HG02571 (cell line): ENCODE data around the gene GLT1D1.
"Not testable (repeated sequence)": the region's sequence is repeated elsewhere in the genome, so short reads cannot be mapped to it uniquely, and the experiment has no call there.

ENCODE experiments used
- ATAC-seq: cut with Tn5 transposase; IDR thresholded peaks from one replicate; pipeline ENCODE4 v1.9.1; 2021; ENCODE audit warnings: mild to moderate bottlenecking, moderate library complexity; ENCODE audit not compliant: unreplicated experiment

Gene GLT1D1

GRCh38 chr12:128852885-128853599, at the start of gene GLT1D1:
Gene GLT1D1, plus strand, starts transcription at chr12:128853478. Its CDS starts 104 bp downstream, at chr12:128853582.
- no peak for ATAC-seq

DNA sequence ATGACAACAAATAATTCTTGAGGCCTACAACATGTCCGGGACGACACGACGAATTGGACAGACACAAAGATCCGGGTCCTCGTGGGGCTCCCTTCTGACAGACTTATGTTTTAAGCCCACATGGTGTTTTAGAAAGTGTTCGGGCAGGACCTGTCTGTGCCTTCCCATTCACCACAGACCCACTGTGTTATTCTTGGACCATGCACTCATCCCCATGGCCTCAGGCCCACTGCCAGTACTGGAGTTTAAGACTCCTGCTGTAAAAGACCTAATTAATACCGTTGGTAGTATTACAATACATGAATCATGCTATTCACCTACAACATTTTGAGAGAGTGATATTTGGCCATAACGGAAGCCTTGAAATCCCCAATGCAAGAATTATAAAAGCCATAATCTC, 49.5 kb upstream of the GLT1D1 start:
- no peak for ATAC-seq

DNA sequence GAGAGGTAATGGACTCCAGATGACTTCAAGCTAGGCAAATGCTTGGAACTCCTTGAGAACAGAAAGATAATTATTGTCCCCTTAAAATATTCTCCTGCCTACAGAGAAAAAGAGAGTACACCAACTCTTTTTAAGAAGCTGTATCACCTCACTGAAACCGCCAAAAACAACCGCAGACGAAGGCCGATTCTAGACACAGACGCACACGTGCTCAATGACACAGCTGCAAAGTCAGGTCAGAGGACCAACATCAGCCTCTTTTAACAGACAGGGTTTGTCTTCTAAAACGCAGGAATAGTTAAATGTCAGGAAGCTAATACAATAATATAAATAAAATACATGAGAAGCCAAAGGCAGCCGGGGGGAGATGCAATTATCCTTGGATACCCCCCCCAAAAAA, 48.5 kb upstream of the GLT1D1 start:
- no peak for ATAC-seq

- ATAC-seq = not testable (repeated sequence)
Observed at GRCh38 chr12:128805406-128805805, 47.9 kb upstream of the GLT1D1 start.

- no peak for ATAC-seq
Observed at GRCh38 chr12:128806573-128806972, 46.7 kb upstream of the GLT1D1 start.

- ATAC-seq = no peak
Observed at GRCh38 chr12:128807161-128807724, 46.0 kb upstream of the GLT1D1 start.

DNA sequence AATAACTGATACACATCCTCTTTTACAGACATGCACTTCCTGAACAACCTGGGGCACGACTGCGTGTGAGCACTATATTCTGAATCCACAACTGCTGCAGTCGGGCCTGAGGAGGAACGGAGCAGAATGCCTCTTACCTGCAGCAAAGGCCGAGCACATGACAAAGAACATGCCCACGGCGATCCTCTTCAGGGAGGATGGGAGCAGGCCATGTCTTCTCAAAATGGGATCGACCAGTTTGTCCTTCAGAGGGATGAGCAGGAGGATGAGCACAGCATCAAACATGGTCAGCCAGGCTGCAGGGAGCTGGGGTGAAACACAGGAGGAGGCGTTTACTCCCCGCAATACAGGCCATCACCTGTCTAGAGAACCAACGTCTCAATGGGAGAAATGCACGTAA, 44.6 kb upstream of the GLT1D1 start:
- ATAC-seq = no peak

- peak; percentile 77 for ATAC-seq
Observed at GRCh38 chr12:128810182-128811127, 42.8 kb upstream of the GLT1D1 start.

DNA sequence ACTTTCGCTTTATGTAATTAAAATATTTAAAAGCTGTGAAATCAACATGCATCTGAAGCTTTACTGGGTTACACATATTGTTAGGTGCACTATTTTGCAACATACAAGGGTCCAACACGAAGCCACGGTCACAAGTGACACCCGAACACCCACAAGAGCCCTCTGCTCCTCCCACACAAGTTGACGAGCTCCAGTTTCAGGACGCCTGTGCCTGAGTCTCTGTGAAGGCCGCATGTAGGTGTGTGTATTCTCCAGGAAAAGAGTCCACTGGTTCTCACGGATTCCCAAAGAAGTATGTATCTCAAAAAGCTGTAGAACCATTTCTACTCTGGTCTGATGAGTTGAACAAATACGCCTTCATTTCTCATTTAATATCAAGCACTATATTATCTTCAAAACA, 41.5 kb upstream of the GLT1D1 start:
- no peak for ATAC-seq

DNA sequence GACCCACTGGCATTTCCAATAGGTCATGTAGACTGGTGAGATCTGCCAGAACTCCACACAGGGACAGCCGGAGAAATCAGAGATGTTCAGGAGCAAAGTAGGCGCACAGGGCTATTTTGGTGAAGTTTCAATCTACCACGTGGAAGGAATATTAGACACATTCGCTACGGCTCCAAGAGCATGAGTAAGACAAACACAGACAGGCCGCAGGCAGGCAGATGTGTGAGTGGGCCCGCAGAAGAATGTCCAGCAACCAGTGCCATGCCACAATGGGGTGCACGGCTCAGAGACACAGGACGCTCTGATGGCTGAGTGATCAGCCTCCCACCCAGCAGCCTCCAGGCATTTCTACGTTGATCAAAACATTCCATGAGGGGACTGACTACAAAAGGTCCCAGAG, 39.9 kb upstream of the GLT1D1 start:
- ATAC-seq = no peak

- ATAC-seq = peak; percentile 22
Observed at GRCh38 chr12:128813883-128814282, 39.4 kb upstream of the GLT1D1 start.

- ATAC-seq = no peak
Observed at GRCh38 chr12:128814411-128815261, 38.6 kb upstream of the GLT1D1 start.

DNA sequence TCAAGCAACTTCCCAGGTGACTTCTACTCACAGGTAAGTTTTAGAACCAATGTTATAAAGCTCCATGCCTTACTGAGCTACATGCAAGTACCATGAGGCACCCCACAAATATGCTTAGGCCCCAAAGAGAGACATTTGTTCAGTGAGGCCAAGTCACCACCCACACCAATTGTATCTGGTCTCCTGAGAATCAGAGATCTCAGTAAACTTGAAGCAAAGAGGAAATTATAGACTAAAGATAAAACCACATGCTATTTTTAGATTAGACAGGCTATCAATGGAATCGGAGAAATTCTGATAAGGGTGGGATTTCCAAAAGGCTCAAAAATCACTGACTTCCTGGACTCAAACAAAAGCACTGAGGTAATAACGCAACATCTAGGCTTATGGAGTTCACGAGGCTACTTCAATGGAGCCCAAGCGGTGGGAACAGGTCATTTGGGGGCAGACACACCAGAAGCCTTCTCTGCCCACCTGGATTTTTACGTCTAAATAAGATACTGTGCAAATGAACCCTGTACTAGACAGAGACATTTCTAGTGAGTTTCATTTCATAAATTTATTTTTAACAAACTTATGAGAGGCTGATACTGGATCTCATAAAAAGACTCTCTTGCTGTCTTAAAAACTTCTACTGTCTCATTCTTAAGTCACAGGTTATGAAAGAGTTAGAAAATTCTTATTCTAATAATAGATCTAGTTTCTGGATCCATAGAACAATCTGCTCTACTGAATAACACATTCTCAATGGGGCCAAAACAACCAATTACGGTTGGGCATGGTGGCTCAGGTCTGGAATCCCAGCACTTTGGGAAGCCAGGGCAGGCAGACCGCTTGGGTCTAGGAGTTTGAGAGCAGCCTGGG, 37.3 kb upstream of the GLT1D1 start:
- ATAC-seq = no peak

DNA sequence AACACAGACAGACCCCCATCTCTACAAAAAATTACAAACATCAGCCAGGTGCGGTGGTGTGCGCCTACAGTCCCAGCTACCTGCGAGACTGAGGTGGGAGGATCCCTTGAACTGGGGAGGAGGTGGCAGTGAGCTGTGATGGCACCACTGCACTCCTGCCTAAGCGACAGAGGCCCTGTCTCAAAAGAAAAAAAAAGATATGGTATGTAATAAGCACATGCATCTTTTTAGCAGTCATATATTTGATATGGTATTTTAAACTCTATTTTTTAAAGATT, 36.7 kb upstream of the GLT1D1 start:
- no peak for ATAC-seq

- peak; percentile 40 for ATAC-seq
Observed at GRCh38 chr12:128817111-128818015, 35.9 kb upstream of the GLT1D1 start.

DNA sequence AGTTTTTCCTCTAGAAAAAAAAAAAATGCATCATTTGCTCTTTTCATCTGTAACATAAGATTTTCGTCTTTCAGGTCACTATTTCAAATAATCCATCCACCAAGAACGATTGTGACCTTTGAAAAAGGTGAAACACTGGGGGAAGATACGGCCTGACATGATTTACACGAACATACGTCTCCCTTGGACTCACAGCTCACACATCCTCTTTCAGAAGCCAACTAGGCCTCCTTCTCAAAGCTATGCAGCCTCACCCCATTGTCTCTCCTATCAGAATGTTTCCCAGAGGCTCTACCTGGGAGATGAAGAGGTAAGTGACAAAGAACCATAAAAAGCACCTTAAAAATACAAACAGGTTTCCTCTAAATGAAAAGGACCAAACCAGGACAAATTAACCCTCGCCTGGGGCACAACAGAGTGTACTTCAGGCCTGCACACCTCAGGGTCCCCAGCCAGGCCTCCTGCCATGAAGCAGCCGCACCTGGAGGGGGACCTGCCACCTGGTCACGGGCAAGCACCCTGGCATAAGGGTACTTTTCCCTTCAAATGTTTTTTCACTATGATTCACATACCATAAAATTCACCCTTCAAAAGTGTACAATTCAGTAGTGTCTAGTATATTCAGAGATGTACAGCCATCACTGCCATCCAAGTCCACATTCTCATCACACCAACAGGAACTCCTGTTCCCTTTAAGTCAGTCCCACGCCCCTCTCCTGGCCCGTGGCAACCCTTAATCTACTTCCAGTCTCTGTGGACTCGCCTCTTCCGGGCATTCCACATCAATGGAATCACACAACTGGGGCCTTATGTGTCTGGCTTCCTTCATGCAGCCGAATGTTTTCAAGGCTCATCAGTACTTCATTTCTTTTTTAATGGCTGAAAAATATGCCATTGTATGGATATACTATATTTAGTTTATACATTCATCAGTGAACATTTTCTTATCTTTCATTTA, 34.9 kb upstream of the GLT1D1 start:
- ATAC-seq = peak; percentile 25

DNA sequence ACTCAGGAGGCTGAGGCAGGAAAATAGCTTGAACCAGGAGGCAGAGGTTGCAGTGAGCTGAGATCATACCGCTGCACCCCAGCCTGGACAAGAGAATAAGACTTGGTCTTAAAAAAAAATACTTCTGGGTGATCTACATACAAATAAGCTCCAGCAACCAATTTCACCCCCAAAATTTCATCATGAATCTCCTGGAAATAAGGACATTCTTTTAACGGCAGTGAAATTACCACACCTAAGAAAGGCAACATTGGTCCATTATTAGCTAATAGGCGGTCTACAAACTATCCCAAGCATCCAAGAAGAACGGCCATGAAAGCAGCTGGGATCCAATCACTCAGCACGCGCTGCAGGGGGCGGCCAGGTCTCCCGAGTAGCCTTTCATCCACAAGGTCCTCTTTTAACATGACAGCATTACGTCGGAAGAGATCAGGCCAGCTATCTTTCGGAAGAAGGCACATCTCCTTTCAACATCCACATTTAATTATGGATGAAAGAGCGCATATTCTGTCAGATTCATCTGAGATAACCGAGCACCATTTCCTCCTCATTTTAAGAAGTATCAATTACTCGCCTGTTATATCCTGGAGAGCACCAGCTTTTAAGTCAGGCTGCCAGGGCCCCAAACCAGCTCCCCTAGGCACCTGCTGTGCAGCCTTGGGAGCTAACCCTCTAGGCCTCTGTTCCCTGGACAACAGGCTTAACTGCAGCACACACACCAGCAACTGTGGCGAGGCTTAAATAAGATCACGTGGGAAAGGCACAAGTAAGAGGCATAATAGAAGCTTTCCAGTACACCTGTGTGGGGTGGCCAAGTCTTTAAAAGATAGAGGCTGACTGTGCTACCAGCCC, 33.8 kb upstream of the GLT1D1 start:
- no peak for ATAC-seq
